OCI-LY7 (cell line): Measurements from ENCODE around the gene MAP1LC3B.

ENCODE experiments used
- EZH2phosphoT487 ChIP-seq: fragments of 200-600 bp; sonication (generic); IDR thresholded peaks from 2 replicates; pipeline ENCODE4 v1.6.1; 2018; ENCODE audit warnings: low read depth, borderline replicate concordance, mild to moderate bottlenecking, mixed run types, antibody characterized with exemption, low read length, moderate library complexity, mixed read lengths
- TF ChIP-seq, protein P1 (sequence below): fragments of 200-600 bp; sonication (generic); conservative IDR thresholded peaks from 2 replicates; pipeline ENCODE4 v1.5.1; 2014; ENCODE audit warnings: mild to moderate bottlenecking, antibody characterized with exemption, low read length, moderate library complexity, mixed read lengths

DNA sequence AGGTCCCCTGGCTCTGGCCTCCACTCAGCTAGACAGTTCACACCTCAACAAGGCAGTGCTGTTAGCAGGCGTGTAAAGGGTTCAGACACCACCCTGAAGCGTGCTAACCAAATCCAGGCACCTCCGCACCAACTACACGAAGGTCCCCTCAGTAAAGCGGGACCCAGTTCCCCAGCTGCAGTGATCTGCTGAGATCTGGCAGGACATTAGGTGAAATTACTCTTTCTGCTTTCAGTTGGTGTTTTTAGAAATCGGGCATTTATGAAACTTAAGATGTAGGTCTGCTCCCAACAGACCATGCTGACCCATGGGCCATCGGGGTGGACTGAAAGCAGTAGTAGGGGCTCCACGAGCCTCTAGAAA, 35.7 kb upstream of the MAP1LC3B start:
- TF ChIP-seq, protein P1, sequence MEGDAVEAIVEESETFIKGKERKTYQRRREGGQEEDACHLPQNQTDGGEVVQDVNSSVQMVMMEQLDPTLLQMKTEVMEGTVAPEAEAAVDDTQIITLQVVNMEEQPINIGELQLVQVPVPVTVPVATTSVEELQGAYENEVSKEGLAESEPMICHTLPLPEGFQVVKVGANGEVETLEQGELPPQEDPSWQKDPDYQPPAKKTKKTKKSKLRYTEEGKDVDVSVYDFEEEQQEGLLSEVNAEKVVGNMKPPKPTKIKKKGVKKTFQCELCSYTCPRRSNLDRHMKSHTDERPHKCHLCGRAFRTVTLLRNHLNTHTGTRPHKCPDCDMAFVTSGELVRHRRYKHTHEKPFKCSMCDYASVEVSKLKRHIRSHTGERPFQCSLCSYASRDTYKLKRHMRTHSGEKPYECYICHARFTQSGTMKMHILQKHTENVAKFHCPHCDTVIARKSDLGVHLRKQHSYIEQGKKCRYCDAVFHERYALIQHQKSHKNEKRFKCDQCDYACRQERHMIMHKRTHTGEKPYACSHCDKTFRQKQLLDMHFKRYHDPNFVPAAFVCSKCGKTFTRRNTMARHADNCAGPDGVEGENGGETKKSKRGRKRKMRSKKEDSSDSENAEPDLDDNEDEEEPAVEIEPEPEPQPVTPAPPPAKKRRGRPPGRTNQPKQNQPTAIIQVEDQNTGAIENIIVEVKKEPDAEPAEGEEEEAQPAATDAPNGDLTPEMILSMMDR: no peak
- no peak for TF ChIP-seq EZH2phosphoT487
